Right atrium auricular region (tissue), 2 donors: Measurements from ENCODE around the gene COL13A1. TPM values are rescaled to one million over a fixed set of nuclear protein-coding genes. Genes with fewer than 3 reads are reported as not detected.

ENCODE experiments used
- DNase-seq: peaks from one replicate; pipeline ENCODE4 v3.0.0-alpha.2; 2019; ENCODE audit warnings: low spot score
- H3K27ac ChIP-seq, 2 donors: fragments of 200-600 bp; sonication (generic); 1 replicate in 1 of 2; 2 replicates in 1 of 2; pipeline ENCODE4 v1.5.1; 2016 to 2019
- H3K27me3 ChIP-seq, 2 donors: fragments of 200-600 bp; sonication (generic); one replicate each; pipeline versions ENCODE4 v1.5.1 to v1.6.0; 2017 to 2019
- H3K36me3 ChIP-seq: fragments of 200-600 bp; sonication (generic); one replicate; pipeline ENCODE4 v1.5.1; 2016
- H3K4me1 ChIP-seq, 2 donors: fragments of 200-600 bp; sonication (generic); one replicate each; pipeline versions ENCODE4 v1.5.1 to v1.6.0; 2017 to 2019
- H3K4me3 ChIP-seq, 2 donors: fragments of 200-600 bp; sonication (generic); 1 replicate in 1 of 2; 2 replicates in 1 of 2; pipeline ENCODE4 v1.5.1; 2017 to 2019; ENCODE audit warnings: mild to moderate bottlenecking in 1 of 2, moderate library complexity in 1 of 2
- H3K9me3 ChIP-seq, 2 donors: fragments of 200-600 bp; sonication (generic); one replicate each; pipeline ENCODE4 v1.5.1; 2019
- total RNA-seq, 2 donors: library from RNA; depleted of rRNA; stranded (reverse); fragments of >200 nt; gene quantifications; one replicate each; pipeline ENCODE4 v1.1.0, GENCODE V29; 2016
- TF ChIP-seq, protein P1 (sequence below), 2 donors: fragments of 200-600 bp; sonication (generic); IDR thresholded peaks; one replicate each; pipeline ENCODE4 v1.5.1; 2019; ENCODE audit warnings: antibody characterized with exemption in 2 of 2

COL13A1 gene
- total RNA-seq, 2 donors from 2014 or later, result 5.7 to 11.8 TPM

DNA sequence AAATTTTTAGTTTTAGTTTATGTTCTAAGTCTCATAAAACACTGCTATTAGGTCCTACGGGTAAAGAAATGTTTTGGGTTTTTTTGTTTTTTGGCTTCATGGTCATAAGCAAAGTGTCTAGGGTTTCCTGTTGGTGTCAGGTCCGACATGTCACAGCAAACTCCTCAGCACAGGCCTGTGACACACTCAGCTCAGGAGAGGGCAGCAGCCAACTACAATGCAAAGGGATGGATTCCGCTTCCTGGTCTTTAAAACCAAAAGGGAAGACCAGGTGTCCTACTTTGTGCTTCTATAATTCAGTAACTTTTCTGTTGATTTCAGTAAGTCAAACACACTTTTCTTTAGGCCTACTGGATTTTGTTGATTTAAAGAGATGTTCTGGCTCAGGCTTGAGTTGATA lies 167.1 kb downstream of the COL13A1 start:
- H3K4me1 ChIP-seq, result no peaks in the 10 kb centered on the region
- H3K9me3 ChIP-seq, result no peaks in the 10 kb centered on the region
- TF ChIP-seq, protein P1, sequence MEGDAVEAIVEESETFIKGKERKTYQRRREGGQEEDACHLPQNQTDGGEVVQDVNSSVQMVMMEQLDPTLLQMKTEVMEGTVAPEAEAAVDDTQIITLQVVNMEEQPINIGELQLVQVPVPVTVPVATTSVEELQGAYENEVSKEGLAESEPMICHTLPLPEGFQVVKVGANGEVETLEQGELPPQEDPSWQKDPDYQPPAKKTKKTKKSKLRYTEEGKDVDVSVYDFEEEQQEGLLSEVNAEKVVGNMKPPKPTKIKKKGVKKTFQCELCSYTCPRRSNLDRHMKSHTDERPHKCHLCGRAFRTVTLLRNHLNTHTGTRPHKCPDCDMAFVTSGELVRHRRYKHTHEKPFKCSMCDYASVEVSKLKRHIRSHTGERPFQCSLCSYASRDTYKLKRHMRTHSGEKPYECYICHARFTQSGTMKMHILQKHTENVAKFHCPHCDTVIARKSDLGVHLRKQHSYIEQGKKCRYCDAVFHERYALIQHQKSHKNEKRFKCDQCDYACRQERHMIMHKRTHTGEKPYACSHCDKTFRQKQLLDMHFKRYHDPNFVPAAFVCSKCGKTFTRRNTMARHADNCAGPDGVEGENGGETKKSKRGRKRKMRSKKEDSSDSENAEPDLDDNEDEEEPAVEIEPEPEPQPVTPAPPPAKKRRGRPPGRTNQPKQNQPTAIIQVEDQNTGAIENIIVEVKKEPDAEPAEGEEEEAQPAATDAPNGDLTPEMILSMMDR (IDR thresholded peaks at IDR 0.05), result no peak
- no peaks in the 10 kb centered on the region for H3K36me3 ChIP-seq
- no peak for DNase-seq
- no peak overlapping the region for H3K27ac ChIP-seq
- H3K4me3 ChIP-seq, result no peak overlapping the region
- H3K27me3 ChIP-seq, result no peaks in the 10 kb centered on the region

DNA sequence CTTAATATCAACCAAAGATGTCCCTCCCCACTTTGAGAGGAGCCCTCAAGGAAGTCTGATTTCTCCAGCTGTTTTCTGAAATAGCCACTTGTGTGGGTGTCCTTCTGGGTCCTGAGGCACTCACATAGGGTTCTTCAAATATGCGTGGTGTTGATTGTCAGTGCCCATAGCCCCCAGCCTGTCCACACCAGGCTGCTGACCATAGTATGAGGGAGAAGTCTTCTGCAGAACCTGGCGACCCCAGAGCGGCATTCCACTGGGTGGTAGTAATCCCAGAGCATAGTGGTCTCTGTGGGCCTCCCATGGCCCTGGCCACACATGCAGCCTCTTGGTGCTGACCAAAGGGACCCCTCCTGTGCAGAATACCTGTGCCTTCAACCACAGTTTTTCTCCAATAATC lies 168.3 kb downstream of the COL13A1 start:
- no peak for DNase-seq

DNA sequence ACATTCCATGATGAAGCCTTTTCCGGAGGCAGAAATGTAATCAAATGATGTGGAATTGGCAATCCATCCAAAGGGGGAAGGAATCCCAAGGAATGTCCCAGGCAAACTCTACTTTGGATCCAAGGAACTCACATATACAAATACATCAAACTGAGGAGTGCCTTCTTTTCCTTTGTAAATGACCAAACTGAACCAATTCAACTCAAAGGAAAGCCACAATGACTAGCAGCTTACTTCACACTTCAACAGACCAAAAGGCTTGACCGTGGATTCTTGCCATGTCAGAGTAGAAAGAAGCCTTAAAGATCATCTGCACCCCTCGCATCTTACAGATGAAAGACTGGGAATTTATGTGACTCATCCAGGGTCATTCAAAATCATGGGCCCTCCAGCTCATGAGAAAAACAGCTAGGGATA lies 171.3 kb downstream of the COL13A1 start:
- Histone ChIP-seq H3K4me1 (no peaks in the 10 kb centered on the region), H3K27me3 (no peaks in the 10 kb centered on the region), H3K9me3 (peaks cover 0 to 8% of the 10 kb centered on the region in 2 donors), H3K36me3 (no peaks in the 10 kb centered on the region), H3K4me3 (no peak overlapping the region), H3K27ac (no peak overlapping the region)
- DNase-seq, result no peak
- TF ChIP-seq, protein P1 (IDR thresholded peaks at IDR 0.05), result no peak

More for the DNA sequence above, 168.3 kb downstream of the COL13A1 start:
- H3K9me3 ChIP-seq, result no peaks in the 10 kb centered on the region
- H3K27ac ChIP-seq, result no peak overlapping the region
- TF ChIP-seq, protein P1 (IDR thresholded peaks at IDR 0.05), result no peak
- H3K36me3 ChIP-seq, result no peaks in the 10 kb centered on the region
- no peak overlapping the region for H3K4me3 ChIP-seq
- H3K27me3 ChIP-seq, result no peaks in the 10 kb centered on the region
- no peaks in the 10 kb centered on the region for H3K4me1 ChIP-seq

DNA sequence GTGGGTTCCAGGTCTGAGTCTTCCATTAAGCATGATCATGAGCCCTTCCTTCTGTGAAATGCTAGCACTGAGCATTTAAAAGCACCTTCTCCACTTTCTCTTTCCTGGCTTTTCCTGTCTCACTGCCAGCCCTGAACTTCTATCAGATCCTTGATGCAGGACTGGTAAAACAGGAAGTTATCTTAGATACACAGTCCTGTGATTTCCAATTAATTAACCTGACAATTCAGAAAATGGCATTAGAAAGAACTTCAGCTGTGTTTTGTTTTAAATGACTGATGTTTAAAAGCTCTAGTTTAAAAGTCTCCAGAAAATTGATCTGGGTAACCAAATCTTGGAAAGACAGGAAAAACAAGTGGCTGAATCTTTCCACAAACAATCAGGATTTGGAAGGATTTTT lies 172.0 kb downstream of the COL13A1 start:
- Histone ChIP-seq H3K9me3 (peaks cover 0 to 8% of the 10 kb centered on the region in 2 donors), H3K4me1 (no peaks in the 10 kb centered on the region), H3K27ac (no peak overlapping the region), H3K4me3 (no peak overlapping the region), H3K36me3 (no peaks in the 10 kb centered on the region), H3K27me3 (no peaks in the 10 kb centered on the region)
- TF ChIP-seq, protein P1 (IDR thresholded peaks at IDR 0.05), result no peak
- DNase-seq, result no peak

DNA sequence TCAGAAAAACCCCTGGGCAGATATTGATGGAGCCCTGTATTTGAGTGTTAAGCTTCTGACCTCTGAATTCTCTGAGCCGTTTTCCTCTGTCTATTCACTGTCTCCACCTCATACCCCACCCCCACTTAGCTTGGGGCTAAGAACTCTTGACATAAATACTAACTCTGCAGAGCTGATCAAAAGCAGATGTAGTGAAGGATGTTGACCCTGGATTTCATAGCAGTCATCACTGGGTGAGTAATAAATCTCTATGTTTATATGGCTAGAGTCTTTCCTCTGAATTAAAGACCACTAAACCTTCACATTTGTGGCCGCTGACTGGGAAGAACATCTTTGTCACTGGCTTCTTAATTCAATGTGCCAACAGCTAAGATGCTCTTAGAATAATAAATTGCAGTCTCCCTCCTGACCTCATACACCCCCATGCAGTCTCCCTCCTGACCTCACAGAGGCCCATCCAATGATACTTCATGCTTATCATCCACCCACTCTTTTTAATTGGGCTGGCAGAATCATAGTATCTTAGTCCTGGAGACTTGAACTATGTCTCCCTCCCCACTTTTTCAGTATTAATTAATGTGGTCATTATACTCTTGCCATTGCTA lies 172.9 kb downstream of the COL13A1 start:
- peaks cover 0 to 8% of the 10 kb centered on the region in 2 donors for H3K9me3 ChIP-seq
- TF ChIP-seq, protein P1 (IDR thresholded peaks at IDR 0.05), result no peak
- H3K27ac ChIP-seq, result no peak overlapping the region
- DNase-seq, result no peak
- no peaks in the 10 kb centered on the region for H3K36me3 ChIP-seq
- H3K4me1 ChIP-seq, result no peaks in the 10 kb centered on the region
- H3K27me3 ChIP-seq, result no peaks in the 10 kb centered on the region
- no peak overlapping the region for H3K4me3 ChIP-seq
